GM12878 (cell line): ENCODE data around the gene PTPRN2.

Experiments
- CEBPB ChIP-seq, 2 experiments: fragments of 150-350 bp in 1 of 2; IDR thresholded peaks; 2 replicates each; pipeline ENCODE4 v1.6.1; 2012 to 2014; ENCODE audit warnings: low read depth in 2 of 2, low read length in 2 of 2, borderline replicate concordance in 1 of 2, inconsistent platforms in 1 of 2
- EP300 ChIP-seq, 2 experiments: fragments of 150-350 bp in 1 of 2; IDR thresholded peaks; 2 replicates each; pipeline ENCODE4 v1.6.1; 2011 to 2012; ENCODE audit warnings: low read depth in 2 of 2, low read length in 2 of 2, borderline replicate concordance in 1 of 2, improper control_type of control experiment in 1 of 2, inconsistent platforms in 1 of 2; ENCODE audit not compliant: control insufficient read depth in 1 of 2
- FOS ChIP-seq: IDR thresholded peaks from 3 replicates; pipeline ENCODE4 v1.6.1; 2011; ENCODE audit warnings: borderline replicate concordance; ENCODE audit not compliant: insufficient read length; ENCODE audit errors: extremely low read depth
- HDGF ChIP-seq: fragments of 450-650 bp; IDR thresholded peaks from 2 replicates; pipeline ENCODE4 v1.6.1; 2016; ENCODE audit warnings: antibody characterized with exemption
- KDM1A ChIP-seq: fragments of 200-600 bp; sonication (generic); IDR thresholded peaks from 2 replicates; pipeline ENCODE4 v1.6.1; 2016; ENCODE audit warnings: borderline replicate concordance
- MYC ChIP-seq: IDR thresholded peaks from 2 replicates; pipeline ENCODE4 v1.6.1; 2011; ENCODE audit warnings: mild to moderate bottlenecking, low read length, moderate library complexity, inconsistent platforms; ENCODE audit not compliant: insufficient read depth, insufficient replicate concordance, insufficient read length, severe bottlenecking
- NR2C2 ChIP-seq: IDR thresholded peaks from 2 replicates; pipeline ENCODE4 v1.6.1; 2011; ENCODE audit warnings: borderline replicate concordance, low read depth; ENCODE audit not compliant: control insufficient read depth, insufficient read length
- STAT3 ChIP-seq: IDR thresholded peaks from 2 replicates; pipeline ENCODE4 v1.6.1; 2011; ENCODE audit warnings: low read depth, low read length, improper control_type of control experiment
- TF ChIP-seq, protein P1 (sequence below): IDR thresholded peaks from 2 replicates; pipeline ENCODE4 v1.6.1; 2012; ENCODE audit warnings: low read depth, low read length, improper control_type of control experiment
- TF ChIP-seq, protein P2 (sequence below): IDR thresholded peaks from 2 replicates; pipeline ENCODE4 v1.6.1; 2012; ENCODE audit warnings: low read depth, low read length, improper control_type of control experiment
- TF ChIP-seq, protein P3 (sequence below), 3 experiments: IDR thresholded peaks in 2 of 3; conservative IDR thresholded peaks in 1 of 3; 2 replicates each; pipeline ENCODE4 v1.5.1; 2011; ENCODE audit warnings: low read depth in 3 of 3, low read length in 3 of 3, mild to moderate bottlenecking in 3 of 3, control low read depth in 2 of 3, moderate library complexity in 2 of 3, inconsistent platforms in 1 of 3, mixed read lengths in 1 of 3; ENCODE audit not compliant: control insufficient read depth in 2 of 3, insufficient read depth in 1 of 3; ENCODE audit errors: extremely low read depth in 1 of 3

DNA sequence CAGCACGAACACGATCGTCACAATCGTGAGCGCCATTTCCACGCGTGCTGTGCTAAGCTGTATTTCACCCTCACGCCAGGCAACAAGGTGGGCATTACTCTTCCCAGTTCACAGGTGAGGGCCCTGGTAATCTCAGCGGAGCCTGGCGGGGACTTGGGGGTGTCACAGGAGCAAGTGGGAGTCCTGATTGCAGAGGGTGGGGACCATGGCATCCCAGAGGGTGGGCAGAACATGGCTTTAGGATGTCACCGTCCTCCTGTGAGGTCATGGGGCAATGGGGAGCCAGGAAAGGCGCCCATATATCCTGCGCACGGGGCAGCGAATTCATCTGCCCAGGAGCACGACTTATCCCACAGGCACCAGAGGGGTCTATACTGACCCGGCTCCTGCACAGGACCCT lies 761.1 kb downstream of the PTPRN2 start:
- TF ChIP-seq, protein P1, sequence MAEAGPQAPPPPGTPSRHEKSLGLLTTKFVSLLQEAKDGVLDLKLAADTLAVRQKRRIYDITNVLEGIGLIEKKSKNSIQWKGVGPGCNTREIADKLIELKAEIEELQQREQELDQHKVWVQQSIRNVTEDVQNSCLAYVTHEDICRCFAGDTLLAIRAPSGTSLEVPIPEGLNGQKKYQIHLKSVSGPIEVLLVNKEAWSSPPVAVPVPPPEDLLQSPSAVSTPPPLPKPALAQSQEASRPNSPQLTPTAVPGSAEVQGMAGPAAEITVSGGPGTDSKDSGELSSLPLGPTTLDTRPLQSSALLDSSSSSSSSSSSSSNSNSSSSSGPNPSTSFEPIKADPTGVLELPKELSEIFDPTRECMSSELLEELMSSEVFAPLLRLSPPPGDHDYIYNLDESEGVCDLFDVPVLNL = no peak
- TF ChIP-seq, protein P2, sequence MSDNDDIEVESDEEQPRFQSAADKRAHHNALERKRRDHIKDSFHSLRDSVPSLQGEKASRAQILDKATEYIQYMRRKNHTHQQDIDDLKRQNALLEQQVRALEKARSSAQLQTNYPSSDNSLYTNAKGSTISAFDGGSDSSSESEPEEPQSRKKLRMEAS = no peak
- TF ChIP-seq EP300 (IDR thresholded peaks at IDR 0.05; ENCODE audit: borderline replicate concordance in 1 of 2, control insufficient read depth in 1 of 2, low read depth in 2 of 2, low read length in 2 of 2) = no peak
- TF ChIP-seq, protein P3, sequence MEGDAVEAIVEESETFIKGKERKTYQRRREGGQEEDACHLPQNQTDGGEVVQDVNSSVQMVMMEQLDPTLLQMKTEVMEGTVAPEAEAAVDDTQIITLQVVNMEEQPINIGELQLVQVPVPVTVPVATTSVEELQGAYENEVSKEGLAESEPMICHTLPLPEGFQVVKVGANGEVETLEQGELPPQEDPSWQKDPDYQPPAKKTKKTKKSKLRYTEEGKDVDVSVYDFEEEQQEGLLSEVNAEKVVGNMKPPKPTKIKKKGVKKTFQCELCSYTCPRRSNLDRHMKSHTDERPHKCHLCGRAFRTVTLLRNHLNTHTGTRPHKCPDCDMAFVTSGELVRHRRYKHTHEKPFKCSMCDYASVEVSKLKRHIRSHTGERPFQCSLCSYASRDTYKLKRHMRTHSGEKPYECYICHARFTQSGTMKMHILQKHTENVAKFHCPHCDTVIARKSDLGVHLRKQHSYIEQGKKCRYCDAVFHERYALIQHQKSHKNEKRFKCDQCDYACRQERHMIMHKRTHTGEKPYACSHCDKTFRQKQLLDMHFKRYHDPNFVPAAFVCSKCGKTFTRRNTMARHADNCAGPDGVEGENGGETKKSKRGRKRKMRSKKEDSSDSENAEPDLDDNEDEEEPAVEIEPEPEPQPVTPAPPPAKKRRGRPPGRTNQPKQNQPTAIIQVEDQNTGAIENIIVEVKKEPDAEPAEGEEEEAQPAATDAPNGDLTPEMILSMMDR (IDR thresholded peaks at IDR 0.05 in 2 of 3, conservative IDR thresholded peaks at IDR 0.05 in 1 of 3; ENCODE audit: control insufficient read depth in 2 of 3, extremely low read depth in 1 of 3, insufficient read depth in 1 of 3, low read depth in 3 of 3, low read length in 3 of 3) = no peak
- no peak for TF ChIP-seq HDGF
- no peak for TF ChIP-seq KDM1A
- no peak for TF ChIP-seq FOS
- no peak for TF ChIP-seq STAT3
- TF ChIP-seq MYC = no peak
- no peak for TF ChIP-seq CEBPB (IDR thresholded peaks at IDR 0.05; ENCODE audit: borderline replicate concordance in 1 of 2, low read depth in 2 of 2, low read length in 2 of 2)
- no peak for TF ChIP-seq NR2C2
